Measurements from ENCODE around the gene CPNE9. TPM values are rescaled to one million over a fixed set of nuclear protein-coding genes. Genes with fewer than 3 reads are reported as not detected.

The CPNE9 gene
- under 1 TPM in 3 of 6 donors, not detected in 3; 0.20 to 0.39 (median 0.30) TPM for total RNA-seq

GRCh38 chr3:9703736-9704346, at the start of gene CPNE9:
Gene CPNE9, plus strand, starts transcription at chr3:9703833. Its CDS starts 164 bp downstream, at chr3:9703997.
- Histone ChIP-seq H3K4me1 (peaks cover 14 to 21% (median 16%) of the 10 kb centered on the region in 4 donors), H3K27ac (no peak within 1 kb of the TSS), H3K27me3 (peaks cover 0 to 16% (median 3%) of the 10 kb centered on the region in 4 donors), H3K4me3 (peak within 1 kb of the TSS in 3 of 4 donors; percentile 38 to 50 (median 38)), H3K9me3 (no peaks in the 10 kb centered on the region), H3K36me3 (peaks cover 5 to 42% (median 24%) of the 10 kb centered on the region in 4 donors)
- peak in 1 of 2 donors; percentile 87 for DNase-seq
- WGBS, 2 donors = 1 to 2% methylated on average over 17 of the region's 56 CpGs
- no peak for TF ChIP-seq POLR2A (IDR thresholded peaks at IDR 0.05)
- no peak for TF ChIP-seq EP300 (IDR thresholded peaks at IDR 0.05)
- TF ChIP-seq CTCF (IDR thresholded peaks at IDR 0.05) = no peak
- TF ChIP-seq POLR2AphosphoS5 (IDR thresholded peaks at IDR 0.05) = no peak
- ATAC-seq (ENCODE audit: low FRiP score in 2 of 2) = peak in 1 of 2 donors; percentile 23

GRCh38 chr3:9659849-9660248, 43.8 kb upstream of the CPNE9 start:
- H3K9me3 ChIP-seq = no peaks in the 10 kb centered on the region
- no peak for DNase-seq
- TF ChIP-seq POLR2A (IDR thresholded peaks at IDR 0.05) = no peak
- no peak for TF ChIP-seq POLR2AphosphoS5 (IDR thresholded peaks at IDR 0.05)
- TF ChIP-seq EP300 (IDR thresholded peaks at IDR 0.05) = no peak
- no peak for TF ChIP-seq CTCF (IDR thresholded peaks at IDR 0.05)
- WGBS, 2 donors = 92 to 98% methylated on average over 4 of the region's 4 CpGs
- H3K4me3 ChIP-seq = no peak overlapping the region
- ATAC-seq (ENCODE audit: low FRiP score in 2 of 2) = no peak
- H3K4me1 ChIP-seq = no peaks in the 10 kb centered on the region
- no peaks in the 10 kb centered on the region for H3K27me3 ChIP-seq
- H3K27ac ChIP-seq = no peak overlapping the region
- peaks cover 17 to 95% (median 85%) of the 10 kb centered on the region in 4 donors for H3K36me3 ChIP-seq

- H3K9me3 ChIP-seq = no peaks in the 10 kb centered on the region
- ATAC-seq (ENCODE audit: low FRiP score in 2 of 2) (no peak), DNase-seq (no peak)
- H3K27ac ChIP-seq = no peak overlapping the region
- TF ChIP-seq POLR2AphosphoS5 (IDR thresholded peaks at IDR 0.05) (no peak), CTCF (IDR thresholded peaks at IDR 0.05) (no peak)
- 90 to 92% methylated on average over 6 of the region's 6 CpGs for WGBS, 2 donors
- peaks cover 20 to 98% (median 84%) of the 10 kb centered on the region in 4 donors for H3K36me3 ChIP-seq
- no peaks in the 10 kb centered on the region for H3K4me1 ChIP-seq
- H3K27me3 ChIP-seq = no peaks in the 10 kb centered on the region
- H3K4me3 ChIP-seq = no peak overlapping the region
These were observed 42.7 kb upstream of the CPNE9 start for GRCh38 chr3:9660972-9661371.

GRCh38 chr3:9664119-9664751, 39.4 kb upstream of the CPNE9 start:
- Histone ChIP-seq H3K9me3 (no peaks in the 10 kb centered on the region), H3K36me3 (peaks cover 25 to 100% (median 84%) of the 10 kb centered on the region in 4 donors), H3K4me3 (no peak overlapping the region), H3K27ac (no peak overlapping the region), H3K4me1 (peaks cover under 1 to 3% (median 1%) of the 10 kb centered on the region in 4 donors), H3K27me3 (no peaks in the 10 kb centered on the region)
- DNase-seq (no peak), ATAC-seq (ENCODE audit: low FRiP score in 2 of 2) (no peak)
- no peak for TF ChIP-seq POLR2A (IDR thresholded peaks at IDR 0.05)
- TF ChIP-seq POLR2AphosphoS5 (IDR thresholded peaks at IDR 0.05) = no peak
- TF ChIP-seq CTCF (IDR thresholded peaks at IDR 0.05) = no peak
- no peak for TF ChIP-seq EP300 (IDR thresholded peaks at IDR 0.05)
- WGBS, 2 donors = 96 to 99% methylated on average over 5 of the region's 5 CpGs
